Testis (tissue), 2 donors: ENCODE measurements around the gene MTUS2.

Experiments
- POLR2A ChIP-seq: fragments of 450-650 bp; IDR thresholded peaks from one replicate; pipeline ENCODE4 v1.6.1; 2017; ENCODE audit warnings: antibody characterized with exemption, mild to moderate bottlenecking, moderate library complexity
- TF ChIP-seq, protein P1 (sequence below), 3 experiments: fragments of 450-650 bp in 2 of 3; fragments of 200-600 bp in 1 of 3; sonication (generic) in 1 of 3; IDR thresholded peaks; one replicate each; pipeline ENCODE4 v1.5.1; 2016 to 2019; ENCODE audit warnings: antibody characterized with exemption in 3 of 3, mild to moderate bottlenecking in 2 of 3, moderate library complexity in 1 of 3

- no peak for TF ChIP-seq POLR2A
- TF ChIP-seq, protein P1, sequence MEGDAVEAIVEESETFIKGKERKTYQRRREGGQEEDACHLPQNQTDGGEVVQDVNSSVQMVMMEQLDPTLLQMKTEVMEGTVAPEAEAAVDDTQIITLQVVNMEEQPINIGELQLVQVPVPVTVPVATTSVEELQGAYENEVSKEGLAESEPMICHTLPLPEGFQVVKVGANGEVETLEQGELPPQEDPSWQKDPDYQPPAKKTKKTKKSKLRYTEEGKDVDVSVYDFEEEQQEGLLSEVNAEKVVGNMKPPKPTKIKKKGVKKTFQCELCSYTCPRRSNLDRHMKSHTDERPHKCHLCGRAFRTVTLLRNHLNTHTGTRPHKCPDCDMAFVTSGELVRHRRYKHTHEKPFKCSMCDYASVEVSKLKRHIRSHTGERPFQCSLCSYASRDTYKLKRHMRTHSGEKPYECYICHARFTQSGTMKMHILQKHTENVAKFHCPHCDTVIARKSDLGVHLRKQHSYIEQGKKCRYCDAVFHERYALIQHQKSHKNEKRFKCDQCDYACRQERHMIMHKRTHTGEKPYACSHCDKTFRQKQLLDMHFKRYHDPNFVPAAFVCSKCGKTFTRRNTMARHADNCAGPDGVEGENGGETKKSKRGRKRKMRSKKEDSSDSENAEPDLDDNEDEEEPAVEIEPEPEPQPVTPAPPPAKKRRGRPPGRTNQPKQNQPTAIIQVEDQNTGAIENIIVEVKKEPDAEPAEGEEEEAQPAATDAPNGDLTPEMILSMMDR (IDR thresholded peaks at IDR 0.05), result no peak
These were observed 633.5 kb downstream of the MTUS2 start for GRCh38 chr13:29453617-29454011.
